PFSK-1 (cell line): Measurements from ENCODE around the gene BRAT1.

Experiments used
- FOXP2 ChIP-seq: optimal IDR thresholded peaks from 2 replicates; pipeline ENCODE3; 2011; ENCODE audit warnings: borderline replicate concordance, control low read depth, inconsistent platforms; ENCODE audit not compliant: insufficient read depth; ENCODE audit errors: extremely low read length, extremely low read depth
- POLR2AphosphoS5 ChIP-seq: IDR thresholded peaks from 2 replicates; pipeline ENCODE4 v1.6.1; 2012; ENCODE audit warnings: low read depth, mild to moderate bottlenecking, control low read depth, low read length, moderate library complexity
- REST ChIP-seq, 2 experiments: IDR thresholded peaks; 2 replicates each; pipeline versions ENCODE4 v1.6.1 to v1.8.0; 2011 to 2012; ENCODE audit warnings: low read depth in 2 of 2, low read length in 2 of 2, control low read depth in 1 of 2, inconsistent platforms in 1 of 2, mild to moderate bottlenecking in 1 of 2, moderate library complexity in 1 of 2; ENCODE audit not compliant: insufficient read depth in 1 of 2
- SIN3A ChIP-seq: IDR thresholded peaks from 2 replicates; pipeline ENCODE4 v1.6.1; 2012; ENCODE audit warnings: mild to moderate bottlenecking, low read length, moderate library complexity, borderline replicate concordance; ENCODE audit not compliant: insufficient read depth
- TAF1 ChIP-seq: IDR thresholded peaks from 2 replicates; pipeline ENCODE4 v1.6.1; 2012; ENCODE audit warnings: low read length, control low read depth, borderline replicate concordance; ENCODE audit not compliant: insufficient read depth

BRAT1 gene

GRCh38 chr7:2523941-2524807, 31.1 kb downstream of the BRAT1 start:
- TF ChIP-seq FOXP2, result no peak
- no peak for TF ChIP-seq POLR2AphosphoS5
- TF ChIP-seq SIN3A, result no peak
- no peak for TF ChIP-seq REST (IDR thresholded peaks at IDR 0.05; ENCODE audit: insufficient read depth in 1 of 2, low read depth in 2 of 2, low read length in 2 of 2)
- TF ChIP-seq TAF1, result no peak

GRCh38 chr7:2523461-2523936, 31.8 kb downstream of the BRAT1 start:
- no peak for TF ChIP-seq POLR2AphosphoS5
- TF ChIP-seq SIN3A, result no peak
- no peak for TF ChIP-seq FOXP2
- TF ChIP-seq TAF1, result no peak
- TF ChIP-seq REST (IDR thresholded peaks at IDR 0.05; ENCODE audit: insufficient read depth in 1 of 2, low read depth in 2 of 2, low read length in 2 of 2), result no peak

GRCh38 chr7:2522780-2523433, 32.4 kb downstream of the BRAT1 start:
- TF ChIP-seq REST (IDR thresholded peaks at IDR 0.05; ENCODE audit: insufficient read depth in 1 of 2, low read depth in 2 of 2, low read length in 2 of 2), result no peak
- no peak for TF ChIP-seq SIN3A
- TF ChIP-seq TAF1, result no peak
- TF ChIP-seq FOXP2, result no peak
- TF ChIP-seq POLR2AphosphoS5, result no peak

GRCh38 chr7:2521952-2522591, 33.3 kb downstream of the BRAT1 start:
- TF ChIP-seq SIN3A (no peak), POLR2AphosphoS5 (no peak), REST (IDR thresholded peaks at IDR 0.05; ENCODE audit: insufficient read depth in 1 of 2, low read depth in 2 of 2, low read length in 2 of 2) (no peak), TAF1 (no peak), FOXP2 (no peak)
